ENCODE results near the gene NHERF1.

The NHERF1 gene

DNA sequence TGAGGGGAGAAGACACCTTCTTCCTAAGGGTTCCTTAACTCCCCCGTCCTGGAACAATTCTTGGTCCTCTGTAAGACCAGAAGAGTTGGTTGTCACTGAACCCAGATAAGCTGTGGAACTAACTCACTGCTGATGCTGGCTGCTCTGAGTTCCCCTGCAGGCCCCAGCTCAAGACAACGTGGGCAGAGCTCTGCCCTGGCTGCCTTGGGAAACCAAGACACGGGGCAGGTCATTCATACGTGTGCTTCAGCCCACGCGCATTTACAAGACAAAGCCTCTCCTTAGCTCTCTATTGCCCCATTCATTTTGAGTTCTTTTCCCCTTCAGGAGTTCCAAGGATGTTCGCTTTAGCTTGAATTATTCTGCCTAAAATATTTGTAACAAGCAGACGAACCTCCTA is 31.1 kb downstream of the NHERF1 start:
- no peak for TF ChIP-seq CTCF (IDR thresholded peaks at IDR 0.05; ENCODE audit: control insufficient read depth, insufficient read depth, low read depth, low read length, missing control alignments)
- no peak for DNase-seq (ENCODE audit: low read depth)
- H3K4me3 ChIP-seq (ENCODE audit: control insufficient read depth, low read depth, low read length) = no peak overlapping the region

GRCh38 chr17:74779948-74780400 is 31.5 kb downstream of the NHERF1 start:
- TF ChIP-seq CTCF (IDR thresholded peaks at IDR 0.05; ENCODE audit: control insufficient read depth, insufficient read depth, low read depth, low read length, missing control alignments) = no peak
- no peak for DNase-seq (ENCODE audit: low read depth)
- H3K4me3 ChIP-seq (ENCODE audit: control insufficient read depth, low read depth, low read length) = no peak overlapping the region

DNA sequence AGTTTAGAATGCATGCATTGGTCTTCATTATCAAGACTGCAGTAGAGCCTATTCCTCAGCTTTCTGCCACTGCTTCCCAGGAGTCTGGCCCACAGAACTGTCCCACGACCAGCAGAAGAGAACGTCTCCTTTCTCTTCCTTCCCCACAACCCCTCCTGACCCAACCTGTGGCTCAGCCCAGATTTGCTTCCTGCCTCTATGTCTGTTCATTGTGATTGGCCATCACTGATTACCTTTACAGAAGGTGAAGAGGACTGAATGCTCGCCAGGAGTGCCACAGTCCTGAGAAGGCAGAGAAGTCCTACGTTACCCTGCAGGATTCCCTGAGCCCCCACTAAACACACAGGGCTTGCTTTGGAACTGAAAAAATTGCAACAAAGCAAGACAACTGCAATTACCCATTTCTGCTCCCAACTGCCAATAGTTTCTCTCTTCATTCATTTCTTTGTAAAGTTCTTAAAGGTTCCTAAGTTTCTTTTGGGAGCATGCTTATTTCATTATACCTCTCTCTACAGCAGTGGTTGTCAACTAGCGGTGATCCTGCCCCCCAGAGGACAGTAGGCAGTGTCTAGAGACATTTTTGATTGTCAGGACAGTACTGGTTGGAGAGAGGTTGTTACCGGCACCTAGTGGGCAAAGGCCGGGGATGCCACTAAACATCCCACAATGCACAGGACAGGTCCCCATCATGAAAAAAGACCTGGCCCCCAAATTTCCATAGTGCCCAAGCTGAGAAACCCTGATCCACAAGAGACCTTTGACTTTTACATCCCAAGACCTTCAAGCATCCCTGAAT is 32.2 kb downstream of the NHERF1 start:
- no peak overlapping the region for H3K4me3 ChIP-seq (ENCODE audit: control insufficient read depth, low read depth, low read length)
- no peak for DNase-seq (ENCODE audit: low read depth)
- peak; percentile 35 for TF ChIP-seq CTCF (IDR thresholded peaks at IDR 0.05; ENCODE audit: control insufficient read depth, insufficient read depth, low read depth, low read length, missing control alignments)

- no peak overlapping the region for H3K4me3 ChIP-seq (ENCODE audit: control insufficient read depth, low read depth, low read length)
- DNase-seq (ENCODE audit: low read depth) = no peak
- no peak for TF ChIP-seq CTCF (IDR thresholded peaks at IDR 0.05; ENCODE audit: control insufficient read depth, insufficient read depth, low read depth, low read length, missing control alignments)
Observed at GRCh38 chr17:74782571-74782970, 34.1 kb downstream of the NHERF1 start.

GRCh38 chr17:74784125-74784810 is 35.8 kb downstream of the NHERF1 start:
- no peak for DNase-seq (ENCODE audit: low read depth)
- no peak overlapping the region for H3K4me3 ChIP-seq (ENCODE audit: control insufficient read depth, low read depth, low read length)
- TF ChIP-seq CTCF (IDR thresholded peaks at IDR 0.05; ENCODE audit: control insufficient read depth, insufficient read depth, low read depth, low read length, missing control alignments) = no peak

GRCh38 chr17:74785096-74785980 is 36.9 kb downstream of the NHERF1 start:
- TF ChIP-seq CTCF (IDR thresholded peaks at IDR 0.05; ENCODE audit: control insufficient read depth, insufficient read depth, low read depth, low read length, missing control alignments) = no peak
- no peak for DNase-seq (ENCODE audit: low read depth)
- H3K4me3 ChIP-seq (ENCODE audit: control insufficient read depth, low read depth, low read length) = no peak overlapping the region
